GM20431 (cell line): ENCODE data around the gene MAB21L1.

ENCODE experiments used
- in situ Hi-C: fragments of 300-500 bp; cut with MseI, MboI; formaldehyde crosslinking; loops from one replicate; pipeline ENCODE4 v1.15.0; 2020; ENCODE audit warnings: low sequenced_read_pairs; ENCODE audit not compliant: unreplicated experiment

The MAB21L1 gene

DNA sequence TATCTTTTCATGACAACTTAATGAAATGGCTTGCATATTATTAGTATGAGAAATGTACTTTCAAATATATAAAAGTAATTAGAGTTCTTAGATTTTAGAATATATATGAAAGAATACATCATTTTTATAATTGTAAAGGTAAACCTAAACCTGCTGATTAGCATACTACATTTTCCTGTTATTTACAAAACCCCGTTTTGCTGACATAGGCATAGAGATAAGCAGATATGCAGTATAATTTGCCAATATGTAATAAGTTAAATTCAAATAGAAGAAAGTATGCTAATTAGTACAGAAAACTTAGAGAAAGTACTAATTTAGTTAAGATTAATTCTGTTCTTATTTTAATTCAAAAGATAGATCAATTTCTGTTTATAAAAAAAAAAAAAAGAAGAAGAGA is 21.5 kb downstream of the MAB21L1 start:
- in situ Hi-C loops = no loop called here

DNA sequence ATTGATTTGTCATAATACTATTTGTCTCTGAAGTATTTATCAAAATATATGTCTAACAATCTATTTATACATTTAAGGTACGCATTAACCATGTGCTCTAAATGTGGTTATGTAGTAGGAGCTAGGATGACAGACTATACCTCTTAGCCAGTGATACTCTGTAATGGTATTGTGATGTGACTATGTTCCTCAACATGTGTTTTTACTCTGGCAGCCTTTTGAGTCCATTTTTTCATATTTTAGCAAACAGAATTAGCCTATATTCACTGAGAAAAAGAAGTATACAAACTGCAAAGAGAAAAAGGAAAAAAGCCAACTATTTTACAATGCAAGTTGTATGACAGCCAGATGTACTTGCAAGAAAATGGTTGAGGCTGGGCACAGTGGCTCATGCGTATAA is 26.7 kb downstream of the MAB21L1 start:
- in situ Hi-C loops = no loop called here

DNA sequence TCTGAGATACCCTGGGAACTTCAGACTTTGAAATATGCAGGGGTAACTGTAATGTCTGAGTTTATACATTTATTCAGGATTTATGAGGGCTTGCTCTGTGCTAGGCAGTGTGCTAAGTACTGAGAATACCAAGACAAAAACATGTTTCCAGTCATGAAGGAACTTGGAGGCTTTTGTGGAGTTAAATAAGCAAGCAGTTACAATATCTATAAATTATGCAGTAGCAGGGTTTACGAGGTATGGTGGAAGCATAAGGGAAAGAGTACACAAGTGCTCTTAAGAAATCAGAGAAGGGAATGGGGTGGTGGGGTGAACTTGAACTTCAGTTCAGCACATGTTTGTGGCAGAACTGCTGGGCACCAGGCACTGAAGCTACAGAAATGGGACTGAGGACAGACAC is 28.0 kb downstream of the MAB21L1 start:
- in situ Hi-C loops = no loop called here
